ENCODE data around the gene CCDC14. TPM values are rescaled to one million over a fixed set of nuclear protein-coding genes. Genes with fewer than 3 reads are reported as not detected.

The CCDC14 gene, protein sequence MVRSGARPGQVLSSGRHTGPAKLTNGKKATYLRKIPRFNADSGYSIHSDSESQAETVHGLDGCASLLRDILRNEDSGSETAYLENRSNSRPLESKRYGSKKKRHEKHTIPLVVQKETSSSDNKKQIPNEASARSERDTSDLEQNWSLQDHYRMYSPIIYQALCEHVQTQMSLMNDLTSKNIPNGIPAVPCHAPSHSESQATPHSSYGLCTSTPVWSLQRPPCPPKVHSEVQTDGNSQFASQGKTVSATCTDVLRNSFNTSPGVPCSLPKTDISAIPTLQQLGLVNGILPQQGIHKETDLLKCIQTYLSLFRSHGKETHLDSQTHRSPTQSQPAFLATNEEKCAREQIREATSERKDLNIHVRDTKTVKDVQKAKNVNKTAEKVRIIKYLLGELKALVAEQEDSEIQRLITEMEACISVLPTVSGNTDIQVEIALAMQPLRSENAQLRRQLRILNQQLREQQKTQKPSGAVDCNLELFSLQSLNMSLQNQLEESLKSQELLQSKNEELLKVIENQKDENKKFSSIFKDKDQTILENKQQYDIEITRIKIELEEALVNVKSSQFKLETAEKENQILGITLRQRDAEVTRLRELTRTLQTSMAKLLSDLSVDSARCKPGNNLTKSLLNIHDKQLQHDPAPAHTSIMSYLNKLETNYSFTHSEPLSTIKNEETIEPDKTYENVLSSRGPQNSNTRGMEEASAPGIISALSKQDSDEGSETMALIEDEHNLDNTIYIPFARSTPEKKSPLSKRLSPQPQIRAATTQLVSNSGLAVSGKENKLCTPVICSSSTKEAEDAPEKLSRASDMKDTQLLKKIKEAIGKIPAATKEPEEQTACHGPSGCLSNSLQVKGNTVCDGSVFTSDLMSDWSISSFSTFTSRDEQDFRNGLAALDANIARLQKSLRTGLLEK
- total RNA-seq = 61.1 TPM

DNA sequence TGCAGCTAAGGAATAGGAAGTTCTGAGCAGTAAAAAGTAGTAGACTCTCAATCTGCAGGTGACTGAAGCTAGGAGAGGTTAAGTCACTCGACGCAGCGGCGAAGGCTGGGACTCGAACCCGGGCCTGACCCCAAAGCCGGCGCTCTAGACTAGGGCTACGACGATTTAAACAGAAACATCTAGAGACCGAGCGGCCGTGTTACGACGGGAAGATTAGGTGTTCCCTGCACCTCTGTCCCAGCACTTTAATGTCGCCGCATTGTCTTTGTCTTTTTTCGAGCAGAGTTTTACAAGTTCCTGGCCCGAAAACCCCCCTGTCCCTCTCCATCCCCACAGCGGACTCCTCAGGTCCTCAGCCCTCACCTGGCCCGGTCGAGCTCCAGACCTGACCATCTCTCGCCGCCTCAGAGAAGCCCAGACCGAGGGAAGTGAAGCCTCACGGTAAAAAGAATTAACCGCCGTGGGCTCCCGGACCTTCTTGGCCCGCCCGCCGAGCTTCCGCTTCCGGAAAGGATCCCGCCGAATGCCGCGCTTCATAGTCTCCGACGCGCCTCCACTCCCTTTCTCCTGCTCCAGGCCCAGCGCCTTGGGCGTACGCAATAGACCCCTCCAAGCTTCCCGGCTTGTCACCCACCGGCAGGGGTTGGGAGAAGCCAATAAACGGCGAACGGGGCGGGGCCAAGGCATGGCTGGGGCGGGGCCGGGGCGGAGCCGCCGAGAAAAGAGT lies at the start of gene CCDC14:
Gene CCDC14, minus strand, starts transcription at position 449 of the 727 bp plus-strand sequence. Its CDS starts 56 bp downstream, at position 393.

DNA sequence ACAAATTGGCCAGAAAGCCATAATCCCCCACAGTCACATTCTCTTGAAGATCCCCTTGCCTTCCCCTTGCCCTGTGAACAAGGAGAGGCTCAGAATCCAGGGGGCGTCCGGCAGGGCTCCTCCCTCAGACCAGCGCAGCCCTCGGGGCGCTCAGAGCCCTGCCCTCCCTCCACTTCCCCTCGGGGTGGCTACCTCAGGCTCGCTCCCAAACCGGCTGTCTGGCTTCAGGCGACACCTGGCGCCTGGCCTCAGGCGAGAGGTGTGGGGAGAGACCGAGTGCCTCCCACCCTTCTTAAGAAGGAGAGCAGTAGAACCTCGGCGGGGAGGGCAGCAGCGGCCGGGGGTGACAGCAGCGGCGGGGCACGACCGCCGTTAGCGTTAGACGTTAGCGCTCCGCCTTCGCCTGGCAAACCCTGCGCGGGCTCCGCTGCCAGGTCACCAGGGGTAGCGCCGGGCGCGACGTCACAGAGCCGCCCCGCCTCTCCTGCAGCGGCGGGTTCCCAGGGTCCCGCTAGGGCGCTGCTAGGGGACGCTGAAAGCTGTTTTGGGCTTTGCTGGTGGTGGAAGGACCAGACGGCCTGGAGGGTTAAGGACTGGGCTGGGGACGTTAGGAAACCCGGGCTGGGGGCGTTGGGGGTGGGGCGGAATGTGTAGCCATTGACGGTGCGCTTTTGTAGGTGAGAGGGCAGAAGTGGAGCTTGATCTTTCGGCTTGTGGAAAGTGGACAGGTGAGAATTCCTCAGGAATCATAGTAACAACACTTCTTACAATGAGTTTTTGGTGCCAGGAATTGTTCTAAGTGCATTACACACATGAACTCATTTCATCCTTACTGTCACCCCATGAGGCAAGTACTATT lies 30.9 kb upstream of the CCDC14 start, which contains the start of gene ROPN1:
Gene ROPN1, minus strand, starts transcription at position 395 of the 859 bp plus-strand sequence. CDS start 11,643 bp downstream, outside the sequence.

DNA sequence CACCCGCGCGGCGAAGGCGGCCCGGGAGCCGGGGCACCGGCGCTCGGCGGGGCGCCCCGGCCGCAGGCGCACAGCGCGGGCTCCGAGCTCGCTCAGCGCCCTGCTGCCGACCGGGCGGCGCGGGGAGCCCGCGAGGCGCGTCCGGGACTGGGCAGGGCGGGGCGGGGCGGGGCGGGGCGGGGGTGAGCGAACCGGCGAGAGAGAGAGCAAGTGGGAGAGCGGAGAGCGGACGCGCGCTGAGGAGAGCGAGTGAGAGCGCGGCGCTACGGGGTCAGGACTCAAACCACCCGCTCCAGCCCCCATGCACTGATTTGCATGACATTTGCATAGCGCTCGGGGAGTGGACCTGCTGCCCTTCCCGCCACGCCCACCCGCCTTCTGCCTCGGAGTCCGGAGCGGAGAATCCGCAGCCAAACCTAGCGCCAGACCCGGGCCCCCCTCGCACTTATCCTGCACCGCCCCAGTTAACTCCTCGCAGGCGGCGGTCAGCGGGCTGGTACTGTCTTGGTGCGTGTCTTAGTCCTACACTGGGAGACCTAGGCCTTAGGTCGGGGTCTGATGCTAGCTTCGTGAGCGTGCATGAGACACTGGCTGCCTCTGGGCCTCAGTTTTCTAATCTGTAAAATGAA lies 76.7 kb downstream of the CCDC14 start, which contains the start of gene MYLK:
Gene MYLK, minus strand, starts transcription at position 130 of the 629 bp plus-strand sequence. CDS start 90,491 bp downstream, outside the sequence.

Other genes starting within 250 kb of the CCDC14 start
- gene MYLK, start 76.9 kb downstream of the CCDC14 start, total RNA-seq = 13.6 TPM
- gene ROPN1, start 30.9 kb upstream of the CCDC14 start, total RNA-seq = not detected
- gene KALRN, start 72.1 kb upstream of the CCDC14 start, total RNA-seq = 136 TPM

Measured in diencephalon (tissue), 1 donor.